ENCODE results near the gene CRYBG1.

Gene CRYBG1

DNA sequence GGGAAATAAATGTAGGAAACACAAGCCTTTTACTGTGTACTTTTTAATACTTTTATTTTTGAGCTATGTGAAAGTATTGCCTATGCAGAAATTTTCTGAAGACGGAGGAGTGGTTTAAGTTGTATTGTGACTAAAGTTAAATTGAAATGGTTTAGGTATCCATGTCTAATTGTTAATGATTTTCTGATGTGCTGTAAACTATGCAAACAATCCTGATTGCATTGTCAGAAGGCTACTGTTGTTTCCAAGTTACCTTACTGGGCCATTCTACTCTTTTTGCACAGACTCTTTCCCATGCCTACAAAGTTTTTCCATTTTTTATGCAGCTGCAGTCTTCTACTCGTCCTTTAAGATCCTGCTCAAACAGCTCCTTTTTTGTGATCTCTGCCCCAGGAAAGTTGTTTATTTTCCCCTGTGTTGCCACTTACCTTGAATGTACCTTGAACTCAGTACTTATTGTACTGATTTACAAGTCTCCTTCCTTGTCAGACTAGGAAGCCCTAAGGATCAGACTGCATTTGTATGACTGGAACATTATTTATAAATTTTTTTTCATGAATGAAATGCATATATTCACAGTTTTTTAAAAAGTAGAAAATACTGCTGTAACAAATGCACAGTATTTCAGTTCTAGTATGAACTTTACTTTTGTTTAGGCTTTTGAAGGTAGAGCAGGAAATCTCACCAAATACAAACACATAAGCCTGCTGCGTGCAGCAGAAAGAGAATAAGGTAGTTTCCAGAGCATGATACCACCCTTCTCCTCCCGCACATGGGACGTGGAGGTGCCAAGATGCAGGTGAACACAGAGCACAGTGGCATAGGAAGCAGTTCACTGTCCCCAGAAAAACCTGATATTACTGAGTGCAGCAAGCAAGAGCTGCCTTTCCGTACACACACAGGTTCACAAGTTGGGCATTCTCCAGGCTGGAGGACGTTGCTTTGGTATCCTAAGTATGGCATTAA lies 97.8 kb downstream of the CRYBG1 start:
- DNase-seq (ENCODE audit: low read depth in 2 of 2), result no peak

DNA sequence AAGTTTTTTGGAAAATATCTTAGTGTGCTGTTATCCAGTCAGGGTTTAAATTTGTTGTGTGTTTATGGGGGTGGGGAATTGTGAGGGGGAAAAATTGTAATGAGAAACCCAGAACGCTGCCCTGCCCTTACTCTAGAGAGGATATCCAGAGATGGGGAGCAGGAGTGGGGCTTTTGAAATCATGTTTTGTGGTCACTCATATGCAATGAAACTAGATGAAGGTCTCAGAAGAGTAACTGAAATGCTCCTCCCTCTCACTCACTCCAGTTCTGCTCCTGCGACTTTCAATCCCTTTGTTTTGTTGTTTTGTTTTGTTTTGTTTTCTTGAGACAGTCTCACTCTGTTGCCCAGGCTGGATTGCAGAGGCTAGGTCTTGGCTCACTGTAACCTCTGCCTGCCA lies 100.0 kb downstream of the CRYBG1 start:
- DNase-seq (ENCODE audit: low read depth in 2 of 2), result no peak

DNA sequence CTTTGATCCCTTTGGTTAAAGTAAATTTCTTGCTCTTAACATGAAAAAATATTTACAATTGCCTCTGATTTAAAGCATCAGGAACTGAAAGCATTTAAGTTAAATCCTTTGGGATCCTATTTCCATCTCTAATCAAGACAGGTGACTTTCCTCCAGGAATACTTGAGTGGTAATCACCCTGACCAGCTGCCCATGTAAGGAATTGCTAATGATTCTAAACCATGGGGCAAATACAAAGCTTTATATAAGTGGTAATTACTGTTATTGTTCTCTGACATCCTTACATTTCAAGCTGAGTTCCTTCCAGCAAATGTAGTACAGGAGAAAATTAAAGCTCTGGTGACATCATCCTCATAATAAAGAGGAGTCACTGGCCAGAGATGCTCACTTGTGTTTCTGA lies 100.6 kb downstream of the CRYBG1 start:
- DNase-seq (ENCODE audit: low read depth in 2 of 2), result no peak

DNA sequence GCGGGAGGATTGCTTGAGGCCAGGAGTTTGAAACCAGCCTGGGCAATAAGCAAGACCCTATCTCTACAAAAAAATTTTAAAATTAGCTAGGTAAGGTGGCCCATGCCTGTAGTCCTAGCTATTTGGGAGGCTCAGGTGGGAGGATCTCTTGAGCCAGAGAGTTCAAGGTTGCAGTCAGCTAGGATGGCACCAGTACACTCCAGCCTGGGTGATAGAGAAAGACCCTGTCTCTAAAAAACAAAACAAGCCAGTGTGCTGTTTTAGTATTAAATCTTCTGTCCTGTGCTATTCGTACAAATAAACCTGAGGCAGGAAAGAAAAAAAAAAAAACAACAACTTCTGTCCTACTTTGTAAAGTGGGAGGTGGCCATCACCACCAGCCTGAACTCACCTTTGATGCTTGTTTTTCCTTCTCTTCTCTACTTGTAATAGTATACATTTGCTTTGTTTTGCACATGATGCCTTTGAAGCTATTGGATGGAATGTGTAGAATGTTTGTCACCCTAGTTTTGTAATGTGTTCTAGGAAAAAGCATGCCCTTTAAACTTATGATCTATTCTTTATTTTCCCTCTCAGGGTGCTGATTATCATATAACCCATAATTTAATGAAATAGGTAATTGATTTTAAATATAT lies 102.5 kb downstream of the CRYBG1 start:
- no peak for DNase-seq (ENCODE audit: low read depth in 2 of 2)

DNA sequence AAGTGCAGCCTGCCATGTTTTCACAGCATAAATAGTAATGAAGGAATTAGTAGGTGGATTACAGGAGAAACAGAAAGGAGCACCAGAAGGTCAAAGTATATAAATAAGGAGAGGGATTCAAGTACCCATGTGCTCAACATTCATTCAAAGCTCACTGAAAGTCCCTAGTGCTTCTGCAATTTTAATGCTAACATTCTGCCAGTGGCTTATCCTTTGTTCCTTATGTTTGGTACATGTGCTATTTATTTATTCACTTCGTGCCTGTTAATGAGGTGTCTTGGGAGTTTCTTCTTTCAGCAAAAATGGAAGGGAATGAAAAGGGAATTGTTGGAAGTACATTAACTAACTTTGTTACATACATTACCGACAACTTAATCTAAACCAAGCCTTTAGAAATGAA lies 105.7 kb downstream of the CRYBG1 start:
- no peak for DNase-seq (ENCODE audit: low read depth in 2 of 2)

DNA sequence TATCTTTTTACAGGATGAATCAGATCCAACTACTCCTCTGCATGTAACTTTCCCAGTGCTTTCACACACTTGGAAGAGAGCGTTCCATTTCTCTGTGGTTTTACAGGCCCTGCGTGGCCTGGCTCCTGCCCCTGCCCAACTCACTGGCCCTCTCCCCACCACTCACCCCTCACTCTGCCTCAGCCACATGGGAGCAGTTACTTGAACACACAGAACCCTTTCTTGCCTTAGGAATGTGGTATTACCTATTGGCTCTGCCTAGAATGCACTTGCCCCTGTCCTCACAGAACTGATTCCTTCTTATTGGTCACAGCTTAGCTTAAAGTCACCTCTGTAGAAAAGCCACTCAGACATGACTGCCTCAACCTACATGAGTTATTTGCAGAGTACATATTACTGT lies 108.4 kb downstream of the CRYBG1 start:
- no peak for DNase-seq (ENCODE audit: low read depth in 2 of 2)

DNA sequence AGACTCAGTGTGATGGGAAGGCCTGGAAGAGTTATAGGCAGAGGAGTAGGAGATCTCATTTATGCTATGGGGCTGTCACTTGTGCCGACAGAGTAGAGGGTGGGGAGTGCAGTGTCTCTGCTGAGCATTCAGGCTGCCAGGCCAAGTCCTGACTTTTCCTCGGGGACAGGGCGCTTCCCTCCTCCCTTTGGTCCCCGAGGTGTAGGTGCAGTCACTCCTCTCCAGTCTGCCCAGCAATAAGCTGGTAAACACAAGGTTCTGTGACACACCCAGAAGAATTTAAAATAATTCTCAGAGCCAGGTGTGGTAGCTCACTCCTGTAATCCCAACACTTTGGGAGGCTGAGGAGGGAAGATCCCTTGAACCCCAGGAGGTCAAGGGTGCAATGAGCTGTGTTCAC lies 109.4 kb downstream of the CRYBG1 start:
- no peak for DNase-seq (ENCODE audit: low read depth in 2 of 2)

DNA sequence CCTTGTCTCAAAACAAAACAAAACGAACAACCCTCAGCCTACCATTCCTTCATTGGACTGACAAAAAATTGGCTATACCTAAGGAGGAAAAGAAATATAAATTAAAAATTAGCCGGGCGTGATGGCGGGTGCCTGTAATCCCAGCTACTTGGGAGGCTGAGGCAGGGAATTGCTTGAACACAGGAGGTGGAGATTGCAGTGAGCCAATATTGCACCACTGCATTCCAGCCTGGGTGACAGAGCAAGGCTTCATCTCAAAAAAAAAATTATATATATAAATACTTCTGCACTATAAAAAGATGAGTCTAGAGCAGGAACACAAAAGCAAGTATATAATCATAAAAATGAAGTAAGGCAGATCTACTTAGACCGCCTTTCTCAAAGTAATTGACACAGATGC lies 109.8 kb downstream of the CRYBG1 start:
- DNase-seq (ENCODE audit: low read depth in 2 of 2), result no peak

DNA sequence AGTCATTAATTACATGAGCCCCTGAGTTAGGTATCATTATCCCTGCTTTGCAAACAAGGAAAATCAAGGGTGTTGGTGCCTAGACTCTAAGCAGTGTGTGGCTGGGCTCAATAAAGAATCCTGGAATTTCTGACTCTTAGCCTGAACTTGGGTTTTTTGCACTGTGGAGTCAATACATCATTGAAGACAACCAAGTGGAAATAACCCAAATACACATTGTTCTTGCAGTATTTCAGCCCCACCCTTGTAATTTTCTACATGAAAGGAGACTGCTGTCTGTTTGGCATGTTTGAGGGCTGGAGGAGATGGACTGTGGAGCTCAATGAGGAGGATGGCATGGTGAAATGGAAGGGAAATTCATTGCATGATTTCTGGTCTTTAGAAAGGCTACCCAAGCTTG lies 110.3 kb downstream of the CRYBG1 start:
- DNase-seq (ENCODE audit: low read depth in 2 of 2), result no peak

DNA sequence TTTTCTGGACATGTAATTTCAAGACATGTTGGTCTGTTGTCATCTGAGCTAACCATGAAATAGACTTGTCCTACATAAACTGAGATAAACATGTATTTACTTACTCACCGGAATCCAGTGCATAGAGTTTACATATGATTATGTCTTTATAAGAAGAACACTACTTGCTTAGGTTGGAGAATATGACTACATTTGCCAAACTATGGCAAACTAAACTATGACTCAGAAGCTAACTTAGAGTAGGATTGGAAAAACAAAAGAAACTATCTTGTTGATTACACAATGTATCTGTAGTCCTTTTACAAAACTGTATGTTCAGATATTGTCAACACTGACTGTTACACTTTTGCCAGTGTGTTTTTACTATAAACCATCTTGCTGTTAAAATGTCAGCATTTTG lies 113.3 kb downstream of the CRYBG1 start:
- DNase-seq (ENCODE audit: low read depth in 2 of 2), result no peak

DNA sequence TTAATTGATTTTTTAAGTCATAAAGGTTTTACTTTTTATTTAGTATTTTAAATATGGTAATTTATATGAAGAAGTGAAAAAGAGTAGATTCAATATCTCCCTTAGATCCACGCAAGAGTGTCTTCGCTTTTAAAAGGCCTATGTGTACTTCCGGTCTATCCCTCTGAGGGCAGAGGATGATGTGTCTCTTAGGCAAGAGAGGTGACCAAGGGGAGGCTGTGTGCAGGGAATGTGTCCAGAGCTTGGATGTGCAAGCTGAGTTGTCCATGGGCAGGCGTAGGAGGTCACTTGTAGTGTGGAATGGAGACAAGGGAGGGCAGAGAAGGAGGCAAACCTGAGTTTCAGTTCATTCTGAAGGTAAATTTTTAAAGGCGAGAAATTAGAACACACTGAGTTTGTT lies 113.9 kb downstream of the CRYBG1 start:
- no peak for DNase-seq (ENCODE audit: low read depth in 2 of 2)

DNA sequence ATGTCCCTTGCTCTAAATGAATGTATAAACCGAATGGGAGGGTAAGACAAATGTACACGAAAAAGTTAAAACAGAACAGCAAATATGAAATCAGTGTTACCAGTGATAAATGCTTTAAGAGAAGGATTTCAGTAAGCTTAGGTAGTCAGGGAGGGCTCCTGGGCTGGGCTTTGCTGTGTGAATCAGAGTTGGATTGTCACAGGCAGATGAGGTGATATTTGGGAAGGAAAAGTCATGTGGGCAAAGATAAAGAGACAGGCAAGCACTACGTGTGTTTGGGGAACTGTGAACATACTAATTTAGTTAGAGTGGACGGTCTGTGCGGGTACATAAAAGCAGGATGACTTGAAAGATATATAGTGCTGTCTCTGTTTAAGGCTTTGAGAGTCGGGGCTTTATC lies 114.8 kb downstream of the CRYBG1 start:
- no peak for DNase-seq (ENCODE audit: low read depth in 2 of 2)

DNA sequence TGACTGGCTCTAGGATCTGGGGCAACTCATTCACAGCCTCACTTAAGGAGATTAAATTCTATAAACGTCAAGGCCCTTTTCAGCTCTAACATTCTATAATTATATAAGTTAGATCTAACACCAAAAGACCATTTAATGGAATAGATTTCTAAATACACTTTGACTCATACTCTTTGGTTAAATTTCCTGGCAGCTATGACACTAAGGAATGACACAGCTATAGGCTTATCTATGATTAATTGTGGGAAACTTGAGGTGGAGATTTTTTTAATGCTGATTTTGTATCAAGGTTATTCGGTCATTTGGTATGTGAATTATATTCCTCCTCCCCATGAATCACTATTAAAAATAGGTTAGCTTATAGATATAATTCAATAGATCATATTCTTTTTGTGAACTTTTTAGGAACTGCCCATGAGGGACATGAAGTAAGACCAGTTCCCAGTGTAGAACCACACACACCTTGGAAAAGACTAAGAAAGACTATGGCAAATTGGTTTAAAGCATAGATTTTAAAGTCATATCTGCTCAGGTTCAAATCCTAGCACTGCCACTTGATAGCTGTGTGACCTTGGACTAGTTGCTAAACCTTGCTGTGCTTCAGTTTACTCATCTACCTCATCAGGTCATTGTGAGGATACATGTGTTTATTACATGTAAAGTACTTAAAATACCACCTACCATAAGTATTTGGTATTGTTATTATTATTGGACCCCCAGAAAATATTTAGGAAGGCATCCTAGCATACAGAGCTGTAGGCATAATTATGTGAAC lies 116.0 kb downstream of the CRYBG1 start:
- DNase-seq (ENCODE audit: low read depth in 2 of 2), result no peak

DNA sequence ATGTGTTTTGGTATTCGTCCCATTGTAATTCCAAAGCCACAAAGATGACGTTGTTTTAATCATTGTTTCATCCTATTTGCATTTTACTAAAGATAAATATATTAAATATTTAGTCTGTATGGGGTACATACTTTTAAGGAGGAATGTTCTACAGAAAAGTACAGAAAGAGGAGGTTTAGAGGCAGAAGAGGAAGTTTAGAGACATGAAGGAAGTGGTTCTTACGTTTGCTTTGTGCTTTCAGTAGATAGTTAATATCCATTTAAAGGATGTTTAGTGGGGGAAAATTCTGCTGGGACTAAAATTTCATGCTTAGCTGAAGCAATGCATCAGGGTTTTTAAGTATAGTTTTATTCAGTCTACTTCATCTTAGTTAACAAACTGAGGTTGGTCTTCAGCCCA lies 116.6 kb downstream of the CRYBG1 start:
- no peak for DNase-seq (ENCODE audit: low read depth in 2 of 2)

DNA sequence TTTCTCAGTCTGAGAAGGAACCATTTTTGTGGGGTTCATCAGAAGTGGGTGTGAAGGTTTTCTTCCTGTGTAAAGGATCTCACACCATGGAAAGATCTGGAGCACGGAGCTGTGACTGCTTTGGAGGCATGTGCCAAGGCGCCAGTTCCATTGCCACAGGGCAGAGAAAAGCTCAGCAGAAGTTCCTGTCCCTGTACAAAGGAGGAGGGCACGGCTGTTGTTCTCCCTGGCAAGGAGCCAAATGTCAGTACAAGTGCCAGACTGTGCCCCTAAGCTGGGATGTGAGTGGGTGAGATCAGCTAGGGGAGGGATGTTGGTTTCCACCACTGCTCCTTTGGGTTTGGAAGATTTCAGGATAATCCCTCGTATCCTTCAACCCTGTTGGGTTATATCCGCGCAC lies 117.3 kb downstream of the CRYBG1 start:
- no peak for DNase-seq (ENCODE audit: low read depth in 2 of 2)

DNA sequence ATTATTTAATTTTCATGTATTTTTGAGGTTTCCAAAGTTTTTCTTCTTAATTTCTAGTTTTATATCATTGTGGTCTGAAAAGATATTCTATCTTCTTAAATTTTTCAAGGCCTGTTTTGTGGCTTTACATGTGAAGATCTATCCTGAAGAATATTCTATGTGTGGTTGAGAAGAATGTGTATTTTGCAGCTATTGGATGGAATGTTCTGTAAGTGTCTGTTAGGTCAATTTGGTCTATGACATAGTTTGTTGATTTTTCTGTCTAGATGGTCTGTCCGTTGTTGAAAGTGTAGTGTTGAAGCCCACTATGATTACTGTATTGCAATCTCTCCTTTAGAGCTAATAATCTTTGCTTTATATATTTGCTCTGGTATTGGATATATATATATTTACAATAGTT lies 125.7 kb downstream of the CRYBG1 start:
- no peak for DNase-seq (ENCODE audit: low read depth in 2 of 2)

DNA sequence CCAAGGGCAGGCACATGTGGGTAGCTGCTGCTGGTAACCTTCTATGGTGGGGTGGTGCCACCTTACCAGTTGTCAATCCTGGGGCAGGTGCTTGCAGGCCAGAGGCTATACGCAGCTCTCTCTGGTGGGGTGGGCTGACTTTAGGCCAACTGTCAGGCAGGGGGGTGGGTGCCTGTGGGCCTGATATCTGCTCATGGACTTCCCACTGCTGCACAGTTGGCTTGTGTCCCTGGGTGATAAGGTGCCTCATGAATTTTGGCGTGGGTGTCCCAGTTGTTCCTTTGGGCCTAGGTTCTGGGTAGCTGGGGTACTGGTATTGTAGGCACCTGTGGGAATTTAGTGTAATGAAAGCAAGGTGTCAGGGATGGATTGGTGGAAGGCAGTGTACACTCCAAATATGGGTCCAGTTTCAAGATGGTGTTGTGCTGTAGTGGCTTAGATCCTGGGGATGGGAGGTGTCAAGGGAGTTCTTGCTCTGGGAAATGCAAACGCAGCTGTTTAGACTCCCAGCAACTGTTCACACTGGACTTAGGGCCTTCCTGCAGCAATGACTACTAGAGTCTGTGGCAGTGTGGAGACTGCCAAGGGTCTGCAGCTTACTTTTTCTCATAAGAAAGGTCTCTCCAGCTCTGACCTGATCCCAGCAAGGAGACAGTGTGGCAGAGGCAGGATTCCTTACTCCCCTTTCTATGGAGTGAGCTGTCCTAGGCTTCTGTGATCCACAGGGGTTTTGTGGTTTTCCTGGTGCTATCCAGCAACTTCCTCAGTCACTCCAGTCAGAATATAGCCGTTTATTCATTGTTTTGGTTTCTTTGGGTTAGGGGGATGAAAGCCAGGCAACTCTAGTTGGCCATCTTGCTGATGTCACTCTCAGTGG lies 128.2 kb downstream of the CRYBG1 start:
- DNase-seq (ENCODE audit: low read depth in 2 of 2), result no peak

DNA sequence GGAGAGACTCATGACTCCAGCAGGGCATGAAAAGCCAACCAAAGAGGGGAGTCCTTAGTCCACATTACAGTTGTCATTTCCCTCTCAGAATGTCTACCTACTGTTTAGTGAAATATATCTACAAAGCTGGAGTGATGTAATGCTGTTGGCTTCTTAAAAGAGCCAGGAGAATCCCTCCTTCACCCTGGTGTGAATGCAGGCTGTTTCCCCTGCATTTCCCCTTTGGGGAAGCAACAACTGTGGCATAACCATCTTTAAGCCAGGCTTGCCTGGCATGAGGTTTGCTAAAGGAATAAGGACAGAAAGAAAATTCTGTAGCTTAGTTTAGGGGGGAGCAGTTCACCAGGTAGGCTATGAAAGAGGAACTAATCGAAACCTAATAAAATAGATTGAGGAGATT lies 129.5 kb downstream of the CRYBG1 start:
- no peak for DNase-seq (ENCODE audit: low read depth in 2 of 2)

DNA sequence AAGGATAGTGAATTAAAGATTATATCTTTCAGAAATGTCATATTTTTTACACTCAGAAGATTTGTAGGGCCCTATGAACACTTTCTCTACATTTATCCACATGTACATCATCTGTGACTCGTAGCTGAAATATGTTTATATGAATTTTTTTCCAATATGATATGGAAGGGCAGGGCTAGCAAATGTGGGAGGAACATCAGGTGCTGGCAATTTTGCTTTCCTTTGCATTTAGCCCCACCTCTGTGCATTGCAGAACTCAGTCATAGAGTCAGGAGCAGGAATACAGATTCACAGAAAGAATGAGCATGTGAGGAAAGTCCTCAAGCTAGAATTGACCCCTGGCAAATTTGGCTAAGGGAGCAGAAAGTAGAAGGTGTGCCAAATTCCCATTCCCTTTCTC lies 129.9 kb downstream of the CRYBG1 start:
- no peak for DNase-seq (ENCODE audit: low read depth in 2 of 2)

DNA sequence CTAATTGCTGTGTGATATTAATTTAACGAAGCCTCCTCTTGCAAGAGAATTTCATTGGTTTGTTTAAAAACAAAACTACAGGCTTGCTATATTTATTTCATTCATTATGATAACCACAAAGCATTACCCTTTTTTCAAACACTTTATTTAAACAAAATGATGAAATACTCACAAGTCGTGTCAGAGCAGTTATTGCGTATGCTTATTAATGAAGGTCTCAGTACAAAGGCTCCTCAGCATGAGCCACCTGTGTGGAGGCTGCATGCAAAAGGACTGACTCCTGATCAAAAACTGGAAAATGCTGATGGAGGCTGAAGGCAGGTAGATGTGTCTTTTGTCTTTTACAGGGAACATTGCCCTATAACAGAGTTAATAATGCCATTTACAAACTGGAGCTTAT lies 130.5 kb downstream of the CRYBG1 start:
- no peak for DNase-seq (ENCODE audit: low read depth in 2 of 2)

DNA sequence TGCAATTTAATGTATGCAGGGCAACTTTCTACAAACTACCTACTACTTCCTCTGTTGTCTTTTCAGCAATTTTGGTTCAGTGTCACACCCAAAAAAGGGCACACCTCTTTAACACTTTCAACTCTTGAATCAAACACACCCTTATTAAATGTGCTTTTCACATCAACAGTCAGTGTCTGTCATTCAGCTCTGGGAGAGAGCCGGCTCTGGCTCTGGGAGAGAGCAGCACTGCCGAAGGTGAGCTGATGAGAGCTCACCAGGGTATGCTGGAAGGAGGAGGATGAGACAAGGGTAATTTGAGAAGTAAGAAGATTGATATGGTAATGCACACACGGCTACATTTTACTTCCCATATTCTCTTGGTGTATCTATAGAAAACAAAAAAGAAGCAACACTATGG lies 134.5 kb downstream of the CRYBG1 start:
- no peak for DNase-seq (ENCODE audit: low read depth in 2 of 2)

DNA sequence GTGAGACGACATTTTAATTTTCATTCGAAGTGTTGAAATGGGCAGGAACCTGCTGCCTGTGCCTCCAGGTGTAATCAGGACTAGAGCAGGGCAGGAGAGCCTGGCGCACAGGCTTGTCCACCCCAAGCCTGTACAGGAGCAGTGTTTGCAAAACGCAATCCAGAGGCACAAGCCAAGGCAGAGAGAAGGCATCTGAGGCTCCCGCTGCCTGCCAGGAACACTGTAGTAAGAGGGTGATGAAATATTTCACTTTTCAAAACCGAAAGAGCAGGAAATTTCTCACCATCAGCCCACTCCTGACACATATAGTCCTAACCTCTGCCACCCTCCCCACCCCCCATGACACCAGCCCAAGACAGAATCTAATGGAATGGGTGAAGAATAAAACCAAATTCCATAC lies 136.3 kb downstream of the CRYBG1 start:
- DNase-seq (ENCODE audit: low read depth in 2 of 2), result no peak
